HG03460 (cell line): ENCODE data around the gene AOC2.
"Not testable (repeated sequence)": the region's sequence is repeated elsewhere in the genome, so short reads cannot be mapped to it uniquely, and the experiment has no call there.

Experiments
- ATAC-seq: cut with Tn5 transposase; IDR thresholded peaks from one replicate; pipeline ENCODE4 v1.9.1; 2021; ENCODE audit not compliant: unreplicated experiment

Gene AOC2

GRCh38 chr17:42853597-42853967, 9.2 kb downstream of the AOC2 start:
- no peak for ATAC-seq

- ATAC-seq: no peak
Observed at GRCh38 chr17:42853968-42854790, 9.8 kb downstream of the AOC2 start.

GRCh38 chr17:42855048-42855596, 10.7 kb downstream of the AOC2 start:
- no peak for ATAC-seq

- not testable (repeated sequence) for ATAC-seq
Observed at GRCh38 chr17:42856093-42856492, 11.7 kb downstream of the AOC2 start.

- ATAC-seq: not testable (repeated sequence)
Observed at GRCh38 chr17:42856516-42856915, 12.1 kb downstream of the AOC2 start.

- no peak for ATAC-seq
Observed at GRCh38 chr17:42857389-42857788, 13.0 kb downstream of the AOC2 start.

GRCh38 chr17:42865638-42866094, 21.3 kb downstream of the AOC2 start:
- ATAC-seq: no peak

- no peak for ATAC-seq
Observed at GRCh38 chr17:42866216-42866615, 21.8 kb downstream of the AOC2 start.

GRCh38 chr17:42866631-42867575, 22.5 kb downstream of the AOC2 start:
- ATAC-seq: no peak

GRCh38 chr17:42867694-42868261, 23.4 kb downstream of the AOC2 start:
- not testable (repeated sequence) for ATAC-seq

GRCh38 chr17:42868338-42868737, 24.0 kb downstream of the AOC2 start:
- no peak for ATAC-seq

GRCh38 chr17:42871647-42872046, 27.3 kb downstream of the AOC2 start:
- ATAC-seq: no peak

- no peak for ATAC-seq
Observed at GRCh38 chr17:42872251-42872965, 28.0 kb downstream of the AOC2 start.

- ATAC-seq: no peak
Observed at GRCh38 chr17:42873315-42873714, 28.9 kb downstream of the AOC2 start.

GRCh38 chr17:42873932-42874695, 29.7 kb downstream of the AOC2 start:
- ATAC-seq: not testable (repeated sequence)

GRCh38 chr17:42877037-42877436, 32.7 kb downstream of the AOC2 start:
- no peak for ATAC-seq

GRCh38 chr17:42878123-42878880, 33.9 kb downstream of the AOC2 start:
- ATAC-seq: no peak

GRCh38 chr17:42878924-42879595, 34.7 kb downstream of the AOC2 start:
- no peak for ATAC-seq
